SK-N-SH (cell line): ENCODE measurements around the gene ROPN1. TPM values are rescaled to one million over a fixed set of nuclear protein-coding genes. Genes with fewer than 3 reads are reported as not detected.

Experiments
- CTCF ChIA-PET: fragments of 300-600, 350-600 bp; formaldehyde crosslinking; extraction: SDS; loops from one replicate; lab custom pipeline; 2021; lab: Yijun Ruan, JAX
- POLR2A ChIA-PET: fragments of 350-600 bp; sonication (Branson Sonifier 250); formaldehyde crosslinking; extraction: SDS; loops from one replicate; lab custom pipeline; 2020; ENCODE audit warnings: antibody characterized with exemption, inconsistent platforms; lab: Yijun Ruan, JAX
- DNase-seq: peaks from one replicate; pipeline ENCODE4 v3.0.0; 2012
- H2AFZ ChIP-seq: fragments of 200-600 bp; sonication (generic); 2 replicates; pipeline ENCODE4 v1.8.1; 2016; ENCODE audit warnings: antibody characterized with exemption, mild to moderate bottlenecking, low read depth
- H3F3A ChIP-seq: fragments of 200-600 bp; sonication (generic); replicated peaks from 2 replicates; pipeline ENCODE3; 2016; ENCODE audit warnings: antibody characterized with exemption, mild to moderate bottlenecking; ENCODE audit not compliant: insufficient read depth
- H3K27ac ChIP-seq, 2 experiments: fragments of 200-500 bp in 1 of 2; fragments of 200-600 bp in 1 of 2; sonication (Bioruptor generic) in 1 of 2; sonication (generic), shearing (Covaris generic) in 1 of 2; 2 replicates each; pipeline versions ENCODE4 v1.5.1 to v1.6.1; 2014 to 2016; ENCODE audit warnings: low read depth in 2 of 2, inconsistent platforms in 1 of 2, low read length in 1 of 2, mild to moderate bottlenecking in 1 of 2, mixed read lengths in 1 of 2
- H3K27me3 ChIP-seq: fragments of 200-600 bp; sonication (generic), shearing (Covaris generic); 2 replicates; pipeline ENCODE4 v1.6.1; 2016; ENCODE audit warnings: mixed run types; ENCODE audit not compliant: insufficient read depth
- H3K36me3 ChIP-seq, 2 experiments: fragments of 200-500 bp in 1 of 2; fragments of 200-600 bp in 1 of 2; sonication (Bioruptor generic) in 1 of 2; sonication (generic) in 1 of 2; replicated peaks in 1 of 2; 2 replicates each; pipeline versions ENCODE3 to v1.5.1; 2014 to 2016; ENCODE audit warnings: low read length in 1 of 2, mild to moderate bottlenecking in 1 of 2; ENCODE audit not compliant: insufficient read depth in 2 of 2, control insufficient read depth in 1 of 2
- H3K4me1 ChIP-seq, 2 experiments: fragments of 200-500 bp in 1 of 2; fragments of 200-600 bp in 1 of 2; sonication (Bioruptor generic) in 1 of 2; sonication (generic), shearing (Covaris generic) in 1 of 2; 2 replicates each; pipeline versions ENCODE4 v1.5.1 to v1.6.1; 2014 to 2016; ENCODE audit warnings: low read depth in 1 of 2, low read length in 1 of 2, mixed run types in 1 of 2; ENCODE audit not compliant: insufficient read depth in 2 of 2, control insufficient read depth in 1 of 2
- H3K4me2 ChIP-seq: fragments of 200-600 bp; sonication (generic), shearing (Covaris generic); 2 replicates; pipeline ENCODE4 v1.6.1; 2017; ENCODE audit warnings: mixed run types
- H3K4me3 ChIP-seq, 2 experiments: fragments of 200-500 bp in 1 of 2; fragments of 200-600 bp in 1 of 2; sonication (Bioruptor generic) in 1 of 2; sonication (generic), shearing (Covaris generic) in 1 of 2; 2 replicates each; pipeline versions ENCODE4 v1.5.1 to v1.8.1; 2014 to 2016; ENCODE audit warnings: low read depth in 2 of 2, inconsistent platforms in 1 of 2, low read length in 1 of 2, mild to moderate bottlenecking in 1 of 2, mixed read lengths in 1 of 2, moderate library complexity in 1 of 2
- H3K79me2 ChIP-seq: fragments of 200-600 bp; sonication (generic); 2 replicates; pipeline ENCODE4 v1.8.1; 2017; ENCODE audit warnings: mild to moderate bottlenecking; ENCODE audit not compliant: insufficient read depth
- H3K9ac ChIP-seq: fragments of 200-600 bp; sonication (generic); 2 replicates; pipeline ENCODE4 v1.6.1; 2017; ENCODE audit warnings: mixed run types
- H3K9me2 ChIP-seq: fragments of 200-600 bp; sonication (generic); 2 replicates; pipeline ENCODE4 v1.6.1; 2017; ENCODE audit warnings: mixed run types
- H3K9me3 ChIP-seq: fragments of 200-600 bp; sonication (generic); 2 replicates; pipeline ENCODE4 v1.6.1; 2017; ENCODE audit warnings: mixed run types, mild to moderate bottlenecking, moderate library complexity
- H4K20me1 ChIP-seq: fragments of 200-600 bp; sonication (generic); 2 replicates; pipeline ENCODE4 v1.6.1; 2017; ENCODE audit warnings: mild to moderate bottlenecking, mixed run types; ENCODE audit not compliant: insufficient read depth
- CHD2 ChIP-seq: fragments of 150-350 bp; IDR thresholded peaks from 2 replicates; pipeline ENCODE4 v1.6.1; 2018; ENCODE audit warnings: low read length; ENCODE audit not compliant: partially characterized antibody
- ELF1 ChIP-seq: IDR thresholded peaks from 2 replicates; pipeline ENCODE4 v1.4.0; 2012
- EZH2phosphoT487 ChIP-seq: fragments of 200-600 bp; sonication (generic); IDR thresholded peaks from 2 replicates; pipeline ENCODE4 v1.6.1; 2017; ENCODE audit warnings: low read depth, mixed run types, mild to moderate bottlenecking, antibody characterized with exemption, moderate library complexity, borderline replicate concordance
- FOXJ3 ChIP-seq: sonication (generic); formaldehyde crosslinking; IDR thresholded peaks from 2 replicates; pipeline ENCODE4 v1.5.1; 2020; ENCODE audit warnings: mild to moderate bottlenecking, missing genetic modification reagents
- FOXM1 ChIP-seq: IDR thresholded peaks from 2 replicates; pipeline ENCODE4 v1.4.0; 2012; ENCODE audit warnings: low read depth, mild to moderate bottlenecking
- GABPA ChIP-seq: IDR thresholded peaks from 2 replicates; pipeline ENCODE4 v1.4.0; 2012; ENCODE audit warnings: low read depth, mild to moderate bottlenecking
- NFIC ChIP-seq: IDR thresholded peaks from 2 replicates; pipeline ENCODE4 v1.4.0; 2012; ENCODE audit warnings: borderline replicate concordance
- POLR2AphosphoS5 ChIP-seq: IDR thresholded peaks from 2 replicates; pipeline ENCODE4 v1.6.1; 2012; ENCODE audit warnings: low read depth, low read length
- RCOR1 ChIP-seq: fragments of 150-350 bp; IDR thresholded peaks from 2 replicates; pipeline ENCODE4 v1.6.1; 2017; ENCODE audit warnings: antibody characterized with exemption, low read length
- REST ChIP-seq: IDR thresholded peaks from 2 replicates; pipeline ENCODE4 v1.6.1; 2012; ENCODE audit warnings: mild to moderate bottlenecking, low read depth, low read length, moderate library complexity
- TAF1 ChIP-seq: IDR thresholded peaks from 2 replicates; pipeline ENCODE4 v1.6.1; 2012; ENCODE audit warnings: low read depth, mild to moderate bottlenecking, low read length, moderate library complexity, borderline replicate concordance
- TCF12 ChIP-seq: IDR thresholded peaks from 2 replicates; pipeline ENCODE4 v1.4.0; 2012
- USF2 ChIP-seq: fragments of 150-350 bp; IDR thresholded peaks from 2 replicates; pipeline ENCODE4 v1.6.1; 2017; ENCODE audit warnings: antibody characterized with exemption, low read length, low read depth, borderline replicate concordance
- YY1 ChIP-seq: IDR thresholded peaks from 2 replicates; pipeline ENCODE4 v1.4.0; 2012; ENCODE audit warnings: low read depth, mild to moderate bottlenecking
- ZBTB33 ChIP-seq: IDR thresholded peaks from 2 replicates; pipeline ENCODE4 v1.4.0; 2012; ENCODE audit warnings: low read depth, borderline replicate concordance
- WGBS: methylation state at CpG from one replicate; pipeline ENCODE4 v1.1.6; 2017; ENCODE audit warnings: low lambda C conversion rate; 5-methylcytosine and 5-hydroxymethylcytosine counted together
- polyA plus RNA-seq, 3 experiments: library from polyadenylated mRNA; depleted of rRNA; stranded (reverse); fragments of >200 nt; gene quantifications; 2 replicates each; pipeline ENCODE4 v1.2.3, GENCODE V29; 2012
- TF ChIP-seq, protein P1 (sequence below): IDR thresholded peaks from 2 replicates; pipeline ENCODE4 v1.4.0; 2012; ENCODE audit warnings: low read depth
- TF ChIP-seq, protein P2 (sequence below): IDR thresholded peaks from 2 replicates; pipeline ENCODE4 v1.4.0; 2012; ENCODE audit warnings: low read depth, borderline replicate concordance
- TF ChIP-seq, protein P3 (sequence below): IDR thresholded peaks from 2 replicates; pipeline ENCODE4; 2012

ROPN1 gene
- polyA plus RNA-seq, 1 of the 3 experiments (the other 2 are of a cell fraction) = 0.05 TPM

- 90% methylated on average over 6 of the region's 6 CpGs for WGBS
- H3K9me2 ChIP-seq = no peaks in the 10 kb centered on the region
- POLR2A ChIA-PET = no interaction called here
- H3K36me3 ChIP-seq = peaks cover 84 to 97% of the 10 kb centered on the region in 2 experiments
- H3K27ac ChIP-seq = no peak overlapping the region
- TF ChIP-seq NFIC = no peak
- TF ChIP-seq, protein P1, sequence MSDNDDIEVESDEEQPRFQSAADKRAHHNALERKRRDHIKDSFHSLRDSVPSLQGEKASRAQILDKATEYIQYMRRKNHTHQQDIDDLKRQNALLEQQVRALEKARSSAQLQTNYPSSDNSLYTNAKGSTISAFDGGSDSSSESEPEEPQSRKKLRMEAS = no peak
- TF ChIP-seq EZH2phosphoT487 = no peak
- no peak for TF ChIP-seq ZBTB33
- TF ChIP-seq POLR2AphosphoS5 = no peak
- TF ChIP-seq GABPA = no peak
- no peak for TF ChIP-seq TCF12
- TF ChIP-seq FOXJ3 = no peak
- TF ChIP-seq FOXM1 = no peak
- no peak for TF ChIP-seq CHD2
- TF ChIP-seq, protein P2, sequence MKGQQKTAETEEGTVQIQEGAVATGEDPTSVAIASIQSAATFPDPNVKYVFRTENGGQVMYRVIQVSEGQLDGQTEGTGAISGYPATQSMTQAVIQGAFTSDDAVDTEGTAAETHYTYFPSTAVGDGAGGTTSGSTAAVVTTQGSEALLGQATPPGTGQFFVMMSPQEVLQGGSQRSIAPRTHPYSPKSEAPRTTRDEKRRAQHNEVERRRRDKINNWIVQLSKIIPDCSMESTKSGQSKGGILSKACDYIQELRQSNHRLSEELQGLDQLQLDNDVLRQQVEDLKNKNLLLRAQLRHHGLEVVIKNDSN = no peak
- TF ChIP-seq RCOR1 = no peak
- no peak for TF ChIP-seq USF2
- no peak for TF ChIP-seq ELF1
- TF ChIP-seq, protein P3, sequence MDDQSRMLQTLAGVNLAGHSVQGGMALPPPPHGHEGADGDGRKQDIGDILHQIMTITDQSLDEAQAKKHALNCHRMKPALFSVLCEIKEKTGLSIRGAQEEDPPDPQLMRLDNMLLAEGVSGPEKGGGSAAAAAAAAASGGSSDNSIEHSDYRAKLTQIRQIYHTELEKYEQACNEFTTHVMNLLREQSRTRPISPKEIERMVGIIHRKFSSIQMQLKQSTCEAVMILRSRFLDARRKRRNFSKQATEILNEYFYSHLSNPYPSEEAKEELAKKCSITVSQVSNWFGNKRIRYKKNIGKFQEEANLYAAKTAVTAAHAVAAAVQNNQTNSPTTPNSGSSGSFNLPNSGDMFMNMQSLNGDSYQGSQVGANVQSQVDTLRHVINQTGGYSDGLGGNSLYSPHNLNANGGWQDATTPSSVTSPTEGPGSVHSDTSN = no peak
- TF ChIP-seq TAF1 = no peak
- no peak for TF ChIP-seq REST
- TF ChIP-seq YY1 = no peak
- TF ChIP-seq, all 33 proteins: peak for 0
- H4K20me1 ChIP-seq = no peaks in the 10 kb centered on the region
- no peaks in the 10 kb centered on the region for H3K9me3 ChIP-seq
- H3K4me3 ChIP-seq = no peak overlapping the region
- no peak for DNase-seq
- H2AFZ ChIP-seq = no peak overlapping the region
- no peaks in the 10 kb centered on the region; a peak in 1 of 4 replicates for H3K4me1 ChIP-seq
- peaks cover 11% of the 10 kb centered on the region for H3F3A ChIP-seq
- H3K79me2 ChIP-seq = peaks cover 20% of the 10 kb centered on the region
- H3K4me2 ChIP-seq = no peak overlapping the region
- no peaks in the 10 kb centered on the region for H3K27me3 ChIP-seq
- H3K9ac ChIP-seq = no peak overlapping the region
- CTCF ChIA-PET = interaction anchor here (1.0 to 1.1 kb wide), 2 partner anchors 32 to 609 kb away, joined by 3 read pairs; no protein-coding TSS in a partner anchor
Observed at GRCh38 chr3:123951522-123952447, 40.1 kb downstream of the ROPN1 start.
